Stromal cell of bone marrow (primary cell): ENCODE data around the gene PTPN1.
"Not testable (repeated sequence)": the region's sequence is repeated elsewhere in the genome, so short reads cannot be mapped to it uniquely, and the experiment has no call there.

Experiments used
- DNase-seq: peaks from one replicate; pipeline ENCODE4 v3.0.0-alpha.2; 2012; ENCODE audit warnings: low read depth

PTPN1 gene

GRCh38 chr20:50532221-50532620 lies 22.0 kb downstream of the PTPN1 start:
- DNase-seq: no peak

- no peak for DNase-seq
These were observed 22.9 kb downstream of the PTPN1 start for GRCh38 chr20:50533061-50533460.

- DNase-seq: no peak
These were observed 23.3 kb downstream of the PTPN1 start for GRCh38 chr20:50533464-50533863.

DNA sequence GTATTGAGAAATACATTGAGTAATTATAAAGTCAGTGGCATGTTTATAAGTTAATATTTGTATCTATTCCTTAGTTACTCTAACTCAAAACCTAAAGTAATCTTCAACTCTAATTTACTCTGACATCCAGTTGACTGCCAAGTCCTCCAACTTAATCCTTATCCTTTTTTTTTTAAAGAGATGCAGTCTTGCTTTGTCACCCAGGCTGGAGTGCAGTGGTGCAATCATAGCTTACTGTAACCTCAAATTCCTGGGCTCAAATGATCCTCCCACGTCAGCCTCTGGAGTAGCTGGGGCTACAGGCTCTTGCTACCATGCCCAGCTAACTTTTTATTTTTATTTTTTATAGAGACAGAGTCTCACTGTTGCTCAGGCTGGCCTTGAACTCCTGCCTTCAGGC lies 24.4 kb downstream of the PTPN1 start:
- peak; percentile 77 for DNase-seq

DNA sequence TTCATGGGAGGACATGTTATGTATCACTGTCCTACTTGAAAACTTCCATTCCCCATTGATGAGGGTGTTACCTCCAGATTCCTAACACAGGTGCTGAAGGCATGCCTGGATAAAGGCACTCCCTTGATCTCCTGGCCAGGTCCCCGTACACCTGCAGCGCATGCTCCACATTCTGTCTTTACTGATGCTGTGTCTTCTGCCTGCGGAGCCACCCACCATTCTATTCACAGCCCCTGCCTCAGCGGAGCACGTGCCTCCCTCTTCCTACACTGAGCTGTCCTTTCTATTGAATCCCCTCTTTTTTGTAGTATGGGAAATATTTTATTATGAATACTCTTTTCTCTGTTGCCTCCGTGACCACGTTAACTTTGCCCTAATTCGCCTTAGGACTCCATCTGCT lies 25.0 kb downstream of the PTPN1 start:
- DNase-seq: no peak

DNA sequence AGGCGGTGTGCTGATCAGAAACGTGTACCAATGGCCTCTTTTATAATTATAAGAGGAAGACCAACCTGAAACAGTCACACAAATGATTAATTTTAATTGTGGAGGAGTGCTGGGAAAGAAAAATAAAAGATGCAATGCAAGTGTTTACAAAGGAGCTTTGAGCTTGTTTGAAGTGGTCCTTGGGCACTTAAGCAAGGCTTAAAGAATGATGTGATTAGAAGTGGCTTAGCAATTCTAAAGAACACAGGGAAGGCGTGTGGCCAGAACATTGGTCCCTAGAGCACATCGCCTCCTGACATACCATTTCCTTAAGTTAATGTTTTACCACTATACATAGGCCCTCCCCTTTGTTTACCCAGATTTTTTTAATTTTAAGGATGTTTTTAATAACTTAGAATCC lies 26.1 kb downstream of the PTPN1 start:
- no peak for DNase-seq

DNA sequence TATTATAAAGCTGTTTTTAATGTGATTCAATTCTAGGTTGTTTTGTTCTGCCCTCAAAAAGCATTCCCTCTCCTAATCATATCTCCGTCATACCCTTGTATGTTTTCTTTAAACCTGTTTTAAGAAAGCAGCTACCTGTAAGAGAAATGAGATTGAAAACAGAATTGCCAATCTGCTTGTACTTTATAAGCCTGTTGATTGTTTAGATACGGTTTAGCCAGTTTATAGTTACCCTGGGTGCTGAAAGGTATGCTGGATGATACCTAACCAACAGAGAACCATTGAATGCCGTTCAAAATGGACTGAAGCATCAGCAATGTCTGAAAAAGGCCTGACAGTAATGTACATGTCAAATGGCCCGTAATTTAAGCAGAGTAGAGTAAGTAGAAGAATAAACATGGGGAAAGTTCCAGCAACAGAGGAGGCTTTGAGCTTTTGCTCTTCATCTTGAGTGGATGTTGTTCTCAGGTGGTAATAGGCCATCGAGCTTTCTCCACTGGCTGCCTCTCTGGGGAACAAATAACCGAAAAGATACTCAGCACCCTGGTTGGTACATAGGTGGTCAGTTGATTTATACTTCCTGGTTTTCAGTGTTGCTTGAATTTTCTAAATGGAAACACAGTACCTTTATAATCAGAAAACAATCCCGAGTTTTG lies 27.5 kb downstream of the PTPN1 start:
- DNase-seq: no peak

DNA sequence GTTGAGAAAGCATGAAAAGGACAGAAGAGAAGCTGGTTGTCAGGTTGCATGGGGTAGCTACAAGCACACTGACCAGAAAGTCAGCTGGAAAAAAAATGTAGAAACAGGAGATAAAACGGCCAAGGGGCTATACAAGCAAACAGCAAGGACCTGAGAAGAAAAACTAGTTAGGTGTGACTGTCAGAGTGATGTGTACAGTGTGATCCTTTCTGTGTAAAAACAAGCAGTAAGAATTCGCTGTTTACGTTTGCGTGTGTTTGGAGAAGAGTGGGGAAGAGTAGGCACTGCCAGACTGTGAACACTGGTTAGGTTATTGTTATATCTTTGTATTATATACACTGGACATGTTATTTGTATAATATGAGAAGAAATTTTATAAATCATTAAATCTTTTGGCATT lies 28.1 kb downstream of the PTPN1 start:
- no peak for DNase-seq

GRCh38 chr20:50539798-50540197 lies 29.6 kb downstream of the PTPN1 start:
- DNase-seq: not testable (repeated sequence)

DNA sequence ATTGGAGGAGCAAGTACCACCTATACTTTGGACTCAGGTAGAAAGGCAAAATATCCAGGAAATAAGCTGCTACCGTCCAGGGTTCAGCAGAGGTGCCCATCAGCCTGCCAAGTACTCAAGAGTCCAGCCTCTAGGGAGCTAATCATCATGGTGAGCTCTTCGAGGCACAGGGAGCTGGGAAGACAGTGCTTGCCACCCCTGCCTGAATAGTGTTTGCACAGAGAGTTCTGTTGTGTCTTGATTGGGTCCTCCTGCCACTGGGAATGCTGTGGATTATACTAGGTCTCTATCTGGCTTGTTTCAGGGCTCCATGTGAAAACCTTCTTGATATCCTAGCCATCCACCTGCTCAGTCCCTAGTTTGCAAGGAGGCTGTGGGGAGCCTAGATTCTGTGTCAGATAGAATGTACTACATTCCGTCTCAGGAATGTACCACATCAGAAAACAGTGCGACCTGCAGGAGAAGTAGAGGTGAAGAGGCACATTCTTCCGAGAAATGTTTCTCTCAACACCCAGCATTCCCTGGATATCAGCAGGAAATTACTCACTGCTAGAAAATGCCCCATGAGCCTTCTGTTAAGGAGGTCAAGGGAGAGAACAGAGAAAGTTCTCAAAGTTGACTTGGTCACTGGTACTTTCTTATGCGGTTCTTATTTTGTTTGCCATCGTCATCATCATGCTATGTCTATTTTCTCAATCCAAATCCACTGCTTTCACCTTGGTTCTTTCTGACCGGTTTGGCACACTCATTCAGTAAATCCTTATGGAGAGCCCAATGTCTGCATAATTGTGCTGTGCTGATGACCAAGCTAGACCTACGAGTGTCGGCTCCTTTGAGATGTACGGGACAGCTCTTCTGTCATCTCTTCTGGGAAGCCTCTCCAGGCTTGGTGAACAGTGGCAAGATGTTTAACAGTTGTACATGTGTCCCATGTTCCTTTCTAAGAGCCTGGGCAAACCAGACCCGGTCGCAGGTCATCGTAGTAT lies 30.7 kb downstream of the PTPN1 start:
- DNase-seq: no peak

GRCh38 chr20:50541606-50542041 lies 31.4 kb downstream of the PTPN1 start:
- no peak for DNase-seq

DNA sequence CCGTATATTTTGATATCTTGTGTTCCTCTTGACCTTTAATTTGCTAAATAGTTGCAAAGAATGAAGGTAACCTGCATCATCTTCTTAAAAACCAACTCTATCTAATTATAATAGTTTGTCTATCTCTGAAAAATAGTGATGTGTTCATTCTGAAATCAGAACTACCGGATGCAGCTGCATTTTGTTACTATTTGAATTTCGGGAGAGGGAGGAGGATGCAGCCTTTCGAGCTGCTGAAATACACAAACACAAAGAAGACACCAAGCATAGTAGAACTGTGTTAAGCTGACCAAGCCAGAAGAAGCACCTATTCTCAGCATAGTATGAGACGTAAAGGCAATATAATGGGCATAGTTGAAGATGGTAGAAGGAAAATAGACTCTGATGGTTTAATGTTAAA lies 33.1 kb downstream of the PTPN1 start:
- DNase-seq: no peak

- DNase-seq: no peak
These were observed 34.9 kb downstream of the PTPN1 start for GRCh38 chr20:50545126-50545525.

DNA sequence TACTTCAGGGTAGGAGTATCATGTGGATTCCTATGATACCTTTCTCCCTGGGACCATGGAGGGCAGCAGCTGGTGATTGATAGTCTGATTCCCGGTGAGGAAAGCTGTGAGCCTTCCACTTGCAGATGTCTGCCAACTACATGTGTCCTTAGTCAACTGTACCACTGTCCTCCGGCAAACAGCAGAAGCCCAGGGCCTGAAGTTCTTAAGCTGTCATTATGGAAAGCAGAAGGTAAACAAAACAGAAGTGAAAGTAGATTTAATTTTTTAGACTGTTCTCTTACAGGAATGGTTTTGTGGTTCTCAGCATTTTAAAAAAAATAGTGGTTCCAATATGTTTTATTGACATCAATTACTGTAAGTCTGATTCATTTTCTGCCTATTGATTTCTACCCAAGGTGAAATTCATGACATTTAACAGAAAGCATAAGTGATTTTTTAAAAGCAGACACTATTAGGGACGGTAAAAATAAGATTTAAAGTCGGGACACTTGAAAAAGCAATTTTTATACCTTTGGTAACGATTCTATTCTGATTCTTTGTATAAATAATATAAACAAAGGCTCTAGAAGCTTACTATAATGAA lies 36.6 kb downstream of the PTPN1 start:
- DNase-seq: no peak

GRCh38 chr20:50547964-50548363 lies 37.8 kb downstream of the PTPN1 start:
- DNase-seq: no peak

GRCh38 chr20:50548396-50548795 lies 38.2 kb downstream of the PTPN1 start:
- DNase-seq: no peak

GRCh38 chr20:50550531-50550930 lies 40.3 kb downstream of the PTPN1 start:
- no peak for DNase-seq

- no peak for DNase-seq
These were observed 41.1 kb downstream of the PTPN1 start for GRCh38 chr20:50551288-50551687.

GRCh38 chr20:50552979-50553378 lies 42.8 kb downstream of the PTPN1 start:
- no peak for DNase-seq

DNA sequence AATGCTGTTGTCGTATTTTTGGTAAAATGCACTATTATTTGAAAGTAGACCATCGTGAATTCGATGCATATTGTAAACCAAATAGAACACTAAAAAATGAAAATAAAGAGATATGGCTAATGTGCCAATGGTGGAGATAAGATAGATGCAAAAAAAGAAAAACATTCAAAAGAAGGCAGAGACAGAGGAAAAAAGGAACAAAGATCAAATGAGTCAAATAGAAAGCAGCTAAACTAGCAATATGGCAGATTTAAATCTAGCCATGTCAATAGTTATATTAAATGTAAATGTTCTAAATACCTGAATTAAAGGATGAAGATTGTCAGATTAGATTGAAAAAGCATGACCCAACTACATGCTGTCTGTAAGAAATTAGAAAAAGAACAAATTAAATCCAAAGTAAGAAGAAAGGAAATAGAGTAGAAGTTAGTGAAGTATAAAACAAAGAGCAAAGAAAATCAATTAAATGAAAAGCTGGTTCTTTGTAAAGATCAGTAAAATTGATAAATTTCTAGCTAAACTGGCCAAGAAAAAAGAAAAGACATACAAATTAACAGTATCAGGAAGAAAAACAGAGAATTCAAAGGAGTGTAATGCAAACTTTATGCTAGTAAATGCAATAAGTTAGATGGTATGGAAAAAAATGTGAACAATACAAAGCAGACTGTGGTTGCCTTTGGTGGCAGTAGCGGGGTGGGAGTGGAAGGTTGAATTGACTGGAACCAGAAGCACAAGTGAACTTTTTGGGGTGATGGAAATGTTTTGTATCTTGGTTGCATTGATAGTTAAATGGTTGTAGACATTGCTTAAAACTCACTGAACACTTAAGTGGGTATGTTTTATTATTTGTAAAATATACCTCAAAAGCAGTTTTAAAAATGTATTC lies 44.8 kb downstream of the PTPN1 start:
- no peak for DNase-seq

GRCh38 chr20:50555662-50556061 lies 45.5 kb downstream of the PTPN1 start:
- DNase-seq: no peak

- no peak for DNase-seq
These were observed 47.5 kb downstream of the PTPN1 start for GRCh38 chr20:50557549-50558134.
